HG03139 (cell line): ENCODE data around the gene PDK1.
"Not testable (repeated sequence)": the region's sequence is repeated elsewhere in the genome, so short reads cannot be mapped to it uniquely, and the experiment has no call there.

ENCODE experiments used
- ATAC-seq: cut with Tn5 transposase; IDR thresholded peaks from one replicate; pipeline ENCODE4 v1.9.1; 2021; ENCODE audit not compliant: unreplicated experiment

PDK1 gene

GRCh38 chr2:172555522-172556283 lies at the start of gene PDK1:
Gene PDK1 (plus strand): TSS chr2:172556090. CDS start chr2:172556151, 61 bp downstream.
- peak; percentile 85 for ATAC-seq

GRCh38 chr2:172507199-172507598 lies 48.7 kb upstream of the PDK1 start:
- no peak for ATAC-seq

GRCh38 chr2:172510088-172510487 lies 45.8 kb upstream of the PDK1 start:
- ATAC-seq: no peak

- no peak for ATAC-seq
Observed at GRCh38 chr2:172510548-172510947, 45.3 kb upstream of the PDK1 start.

- ATAC-seq: no peak
Observed at GRCh38 chr2:172512810-172513523, 42.9 kb upstream of the PDK1 start.

- ATAC-seq: no peak
Observed at GRCh38 chr2:172513524-172513900, 42.4 kb upstream of the PDK1 start.

- no peak for ATAC-seq
Observed at GRCh38 chr2:172513935-172514586, 41.8 kb upstream of the PDK1 start.

GRCh38 chr2:172516299-172516698 lies 39.6 kb upstream of the PDK1 start:
- ATAC-seq: no peak

GRCh38 chr2:172518995-172519394 lies 36.9 kb upstream of the PDK1 start:
- ATAC-seq: no peak

GRCh38 chr2:172525601-172526000 lies 30.3 kb upstream of the PDK1 start:
- no peak for ATAC-seq

GRCh38 chr2:172531309-172531708 lies 24.6 kb upstream of the PDK1 start:
- no peak for ATAC-seq

GRCh38 chr2:172532461-172532860 lies 23.4 kb upstream of the PDK1 start:
- ATAC-seq: not testable (repeated sequence)

GRCh38 chr2:172533687-172534086 lies 22.2 kb upstream of the PDK1 start:
- ATAC-seq: no peak

- ATAC-seq: no peak
Observed at GRCh38 chr2:172535119-172535518, 20.8 kb upstream of the PDK1 start.

GRCh38 chr2:172537851-172538250 lies 18.0 kb upstream of the PDK1 start:
- ATAC-seq: not testable (repeated sequence)

- ATAC-seq: no peak
Observed at GRCh38 chr2:172539767-172540166, 16.1 kb upstream of the PDK1 start.

- no peak for ATAC-seq
Observed at GRCh38 chr2:172540421-172540820, 15.5 kb upstream of the PDK1 start.

- no peak for ATAC-seq
Observed at GRCh38 chr2:172545408-172546075, 10.3 kb upstream of the PDK1 start.

GRCh38 chr2:172549131-172549530 lies 6.8 kb upstream of the PDK1 start:
- ATAC-seq: no peak

- ATAC-seq: not testable (repeated sequence)
Observed at GRCh38 chr2:172549802-172550201, 6.1 kb upstream of the PDK1 start.

GRCh38 chr2:172550419-172550818 lies 5.5 kb upstream of the PDK1 start:
- no peak for ATAC-seq
